HG03378 (cell line): ENCODE data around the gene APBA2.

Source experiments
- ATAC-seq: cut with Tn5 transposase; IDR thresholded peaks from one replicate; pipeline ENCODE4 v1.9.1; 2021; ENCODE audit warnings: mild to moderate bottlenecking, moderate library complexity; ENCODE audit not compliant: unreplicated experiment

APBA2 gene

DNA sequence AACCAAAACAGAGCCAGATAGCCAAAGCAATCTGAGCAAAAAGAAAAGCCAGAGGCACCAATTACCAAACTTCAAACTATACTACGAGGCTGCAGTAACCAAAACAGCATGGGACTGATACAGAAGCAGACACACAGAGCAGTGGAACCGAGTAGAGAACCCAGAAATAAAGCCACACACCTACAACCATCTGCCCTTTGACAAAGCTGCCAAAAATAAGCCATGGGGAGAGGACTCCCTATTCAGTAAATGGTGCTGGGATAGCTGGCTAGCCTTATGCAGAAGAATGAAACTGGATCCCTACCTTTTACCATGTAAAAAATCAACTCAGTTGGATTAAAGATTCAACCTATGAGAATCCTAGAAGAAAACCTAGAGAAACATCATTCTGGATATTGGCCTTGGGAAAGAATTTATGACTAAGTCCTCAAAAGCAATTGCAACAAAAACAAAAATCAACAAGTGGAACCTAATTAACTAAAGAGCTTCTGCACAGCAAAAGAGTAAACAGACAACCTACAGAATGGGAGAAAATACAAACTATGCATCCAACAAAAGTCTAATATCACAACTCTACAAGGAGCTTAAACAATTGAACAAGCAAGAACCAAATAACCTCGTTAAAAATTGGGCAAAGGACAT is 95.1 kb downstream of the APBA2 start:
- ATAC-seq, result no peak

DNA sequence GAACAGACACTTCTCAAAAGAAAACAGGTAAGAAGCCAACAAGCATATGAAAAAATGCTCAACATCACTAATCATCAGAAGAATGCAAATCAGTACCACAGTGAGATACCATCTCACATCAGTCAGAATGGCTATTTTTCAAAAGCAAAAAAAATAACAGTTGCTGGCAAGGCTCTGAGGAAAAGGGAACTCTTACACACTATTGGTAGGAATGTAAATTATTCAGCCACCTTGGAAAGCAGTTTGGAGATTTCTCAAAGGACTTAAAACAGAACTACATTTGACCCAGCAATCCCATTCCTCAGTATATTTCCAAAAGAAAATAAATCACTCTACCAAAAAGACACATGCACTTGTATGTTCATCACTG is 95.6 kb downstream of the APBA2 start:
- ATAC-seq, result no peak

DNA sequence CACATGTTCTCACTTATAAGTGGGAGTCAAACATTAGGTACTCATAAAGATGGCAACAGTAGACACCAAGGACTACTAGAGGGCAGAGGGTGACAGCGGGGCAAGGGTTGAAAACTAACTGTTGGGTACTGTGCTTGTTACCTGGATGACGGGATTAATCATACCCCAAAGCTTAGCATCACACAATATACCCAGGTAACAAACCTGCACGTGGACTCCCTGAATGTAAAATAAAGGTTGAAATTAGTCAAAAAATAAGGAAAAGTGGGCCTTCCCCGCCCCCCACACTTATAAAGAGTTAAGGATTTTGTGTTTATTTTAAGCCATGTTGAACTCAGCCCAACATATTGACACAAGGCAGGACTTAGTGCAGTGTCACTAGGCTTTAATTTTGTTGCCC is 96.1 kb downstream of the APBA2 start:
- ATAC-seq, result no peak

DNA sequence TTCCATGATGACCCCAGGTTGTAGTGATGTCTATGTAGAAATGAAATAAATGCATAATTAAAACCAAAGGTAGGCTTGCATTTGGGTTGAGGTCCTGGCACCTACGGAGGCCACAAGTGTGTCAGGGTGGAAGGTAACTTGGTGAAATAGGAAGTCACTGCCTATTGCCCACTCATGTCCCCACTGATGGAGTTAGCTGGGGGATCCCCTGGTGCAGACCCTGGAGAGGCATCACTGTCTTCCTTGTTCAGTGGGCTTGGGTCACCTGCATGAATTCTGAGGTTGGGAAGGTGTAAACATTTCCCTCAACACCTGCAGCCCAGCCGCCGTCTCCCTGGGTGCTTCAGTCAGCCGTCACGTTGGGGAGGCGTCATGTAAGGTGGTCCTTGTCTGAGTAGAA is 97.1 kb downstream of the APBA2 start:
- ATAC-seq, result no peak

DNA sequence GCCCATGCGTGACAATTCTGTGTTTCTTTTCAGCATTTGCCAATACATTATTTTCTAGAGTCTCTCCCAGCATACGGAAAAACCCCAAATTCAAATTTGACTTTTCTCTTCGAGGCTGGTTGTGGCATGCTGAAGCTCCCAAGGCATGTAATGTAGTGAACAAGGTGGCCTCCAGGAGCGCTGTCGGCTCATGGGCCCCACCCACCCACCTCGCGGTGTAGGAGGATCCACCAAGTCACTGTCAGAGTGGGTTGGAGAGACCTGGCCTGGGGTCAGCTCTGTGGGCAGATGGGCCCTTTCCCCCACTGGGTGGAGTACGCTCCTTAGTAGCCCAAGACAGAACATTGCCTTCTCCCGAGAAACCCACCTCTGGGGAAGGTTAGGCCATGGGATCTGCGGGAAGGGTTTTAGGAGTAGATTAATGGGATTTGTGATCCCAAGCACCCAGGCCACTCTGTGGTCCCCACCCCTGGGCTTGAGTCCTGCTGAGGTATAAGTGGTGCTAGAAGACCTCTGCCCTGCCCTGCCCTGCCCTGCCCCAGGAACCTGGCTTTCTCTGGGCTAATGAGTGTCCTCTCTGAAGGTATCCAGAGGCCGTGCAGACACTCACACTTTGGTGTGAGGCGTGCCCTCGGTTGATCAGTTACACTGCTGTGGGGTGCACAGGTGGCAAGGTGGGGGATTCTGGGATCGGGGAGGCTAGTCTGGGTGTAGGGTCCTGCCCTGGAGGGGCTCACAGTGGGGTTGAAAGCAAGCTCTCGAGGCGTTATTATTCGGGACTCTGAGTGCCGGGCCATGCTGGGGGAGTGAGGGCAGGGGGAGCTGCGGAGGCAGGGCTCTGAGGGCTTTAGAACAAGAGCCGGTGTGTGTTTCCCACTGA is 97.9 kb downstream of the APBA2 start:
- ATAC-seq, result no peak

DNA sequence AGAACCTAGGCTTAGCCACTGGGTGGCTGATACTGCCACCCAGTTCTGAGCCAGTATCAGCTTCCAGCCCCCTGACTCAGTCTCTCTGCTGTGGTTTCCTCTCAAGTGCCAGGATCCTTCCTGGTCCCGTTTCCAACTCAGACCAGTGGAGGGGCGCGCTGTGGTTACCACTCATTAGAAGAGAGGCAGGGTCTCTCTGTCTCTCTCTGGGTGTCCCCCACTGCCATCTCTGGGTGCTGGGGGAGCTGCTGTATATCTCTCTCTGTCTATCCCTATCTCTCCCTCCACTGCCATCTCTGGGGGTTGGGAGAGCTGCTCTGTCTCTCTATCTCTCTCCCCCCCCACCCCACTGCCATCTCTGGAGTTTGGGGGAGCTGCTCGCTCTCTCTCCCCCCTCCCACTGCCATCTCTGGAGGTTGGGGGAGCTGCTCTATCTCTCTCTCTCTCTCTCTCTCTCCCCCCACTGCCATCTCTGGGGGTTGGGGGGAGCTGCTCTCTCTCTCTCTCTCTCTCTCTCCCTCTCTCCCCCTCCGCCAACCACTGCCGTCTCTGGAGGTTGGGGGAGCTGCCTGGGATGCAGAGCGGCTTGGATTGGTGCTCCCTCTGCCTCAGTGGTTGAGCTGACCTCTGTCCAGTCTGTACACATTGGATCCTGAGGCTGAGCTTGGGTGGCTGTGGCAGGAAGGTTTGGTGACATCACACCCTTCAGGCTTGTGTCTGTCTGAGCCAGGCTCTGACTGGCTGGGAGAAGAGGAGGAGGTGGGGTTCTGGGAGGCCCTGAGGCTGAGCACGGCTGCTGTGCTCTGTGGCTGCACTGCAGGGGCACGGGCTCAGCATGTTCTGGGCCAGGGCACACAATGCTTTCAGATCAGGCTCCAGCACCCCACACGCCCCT is 98.9 kb downstream of the APBA2 start:
- no peak for ATAC-seq

DNA sequence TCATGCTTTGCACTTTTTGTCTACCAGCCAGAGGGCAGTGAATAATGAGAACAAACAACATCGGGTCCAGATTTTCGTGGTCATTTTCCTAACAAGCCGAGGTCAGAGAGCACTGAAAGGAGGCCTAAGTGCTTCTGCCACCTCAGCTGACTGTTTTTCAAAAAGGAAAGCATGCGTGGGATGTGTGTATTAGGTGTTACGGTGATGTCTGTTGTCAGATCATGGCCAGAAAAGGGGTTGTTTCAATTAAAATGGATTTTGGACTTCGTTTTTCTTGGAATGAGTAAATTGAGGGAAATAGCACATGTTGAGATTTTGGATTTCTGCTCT is 99.5 kb downstream of the APBA2 start:
- no peak for ATAC-seq

DNA sequence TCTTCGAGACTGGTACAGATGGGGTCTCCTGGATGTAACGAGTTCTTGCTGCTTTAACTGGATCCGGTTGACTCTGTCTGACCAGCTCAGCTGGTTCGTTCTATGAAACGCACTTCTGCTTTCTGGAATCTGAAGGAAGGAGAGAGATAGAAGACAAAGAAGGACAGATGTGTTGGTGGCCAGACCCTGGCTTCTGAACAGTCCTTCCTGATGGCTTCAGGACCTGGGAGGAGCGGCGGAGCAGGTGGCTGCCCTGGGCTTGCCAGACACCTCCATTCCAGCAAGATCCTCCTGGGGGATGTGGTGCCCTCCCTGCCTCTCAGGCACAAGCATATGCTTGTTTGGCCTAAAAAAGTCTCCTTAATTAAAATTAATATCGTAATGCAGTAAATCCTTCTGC is 99.9 kb downstream of the APBA2 start:
- no peak for ATAC-seq

DNA sequence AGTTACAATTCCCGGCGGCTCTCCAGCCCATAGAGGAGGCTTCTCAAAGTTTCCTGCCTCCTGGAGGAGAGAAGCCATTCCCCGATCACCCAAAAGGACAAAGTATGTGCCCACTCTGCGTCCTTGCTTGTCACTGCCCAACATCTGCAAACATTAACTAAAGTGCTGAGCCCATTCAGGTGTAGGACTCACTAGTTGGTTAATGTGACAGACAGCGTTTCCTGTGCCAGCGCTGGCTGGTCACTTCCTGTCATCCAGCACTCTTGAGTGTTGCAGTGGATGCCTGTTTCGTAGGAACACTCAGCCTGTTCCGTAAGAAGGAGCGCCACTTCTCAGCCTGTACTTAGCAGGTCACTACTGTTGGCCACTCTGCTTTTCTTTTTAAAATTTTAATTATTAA is 100.3 kb downstream of the APBA2 start:
- ATAC-seq, result no peak

DNA sequence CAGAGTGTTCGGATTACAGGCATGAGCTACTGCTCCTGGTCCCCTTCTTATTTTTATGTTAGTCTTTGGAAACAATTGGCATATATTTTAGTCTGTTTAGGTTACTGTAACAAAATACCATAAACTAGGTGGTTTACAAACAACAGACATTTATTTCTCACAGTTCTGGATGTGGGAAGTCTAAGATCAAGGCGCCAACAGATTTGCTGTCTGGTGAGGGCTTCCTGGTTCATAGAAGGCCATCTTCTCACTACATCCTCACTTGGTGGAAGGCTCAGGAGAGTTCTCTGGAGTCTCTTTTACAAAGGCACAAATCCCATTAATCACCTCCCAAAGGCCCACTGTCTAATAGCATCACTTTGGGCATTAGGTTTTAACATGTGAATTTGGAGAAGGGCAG is 101.0 kb downstream of the APBA2 start:
- ATAC-seq, result no peak

DNA sequence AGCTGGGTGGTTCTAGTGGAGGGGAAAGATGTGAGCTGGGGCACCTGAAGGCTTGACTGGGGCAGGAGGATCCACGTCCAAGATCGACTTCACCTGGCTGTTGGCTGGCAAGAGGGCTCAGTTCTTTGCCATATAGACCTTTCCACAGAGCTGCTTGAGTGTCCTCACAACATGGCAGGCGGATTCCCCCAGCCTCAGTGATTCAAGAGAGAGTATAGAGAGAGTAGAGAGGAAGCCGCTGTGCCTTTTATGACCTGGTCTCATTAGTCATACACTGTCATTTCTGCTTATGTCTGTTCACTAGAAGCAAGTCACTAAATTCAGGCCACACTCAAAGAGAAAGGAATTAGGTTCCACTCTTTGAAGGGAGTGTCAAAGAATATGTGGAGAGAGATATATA is 101.6 kb downstream of the APBA2 start:
- ATAC-seq, result no peak

DNA sequence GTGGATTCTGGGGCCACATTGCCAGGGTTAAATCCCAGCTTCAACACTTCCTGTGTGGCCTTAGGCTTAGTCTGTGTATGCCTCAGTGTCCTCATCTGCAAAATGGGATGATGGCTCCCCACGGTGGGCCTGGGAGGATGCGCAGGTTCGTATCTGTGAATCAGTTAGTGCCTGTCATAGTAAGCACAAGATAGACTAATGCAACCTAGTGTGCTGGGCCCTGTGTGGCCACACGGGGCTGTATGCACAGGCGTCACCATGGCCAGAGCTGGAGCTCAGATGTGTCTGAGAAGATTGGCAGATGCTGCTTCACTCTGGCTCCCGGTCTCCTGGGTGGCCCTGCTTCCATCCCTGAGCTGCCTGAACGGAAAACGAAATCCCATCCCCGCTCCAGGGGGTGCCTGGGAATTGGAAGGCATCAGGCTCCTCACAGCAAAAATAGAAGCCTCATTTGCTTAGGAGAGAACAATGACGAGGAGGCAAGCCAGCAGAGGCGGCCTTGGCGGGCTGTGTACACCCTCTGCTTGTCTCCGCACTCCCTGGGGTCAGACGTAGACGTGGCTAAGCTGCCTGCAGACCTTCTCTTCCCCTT is 103.6 kb downstream of the APBA2 start:
- no peak for ATAC-seq

DNA sequence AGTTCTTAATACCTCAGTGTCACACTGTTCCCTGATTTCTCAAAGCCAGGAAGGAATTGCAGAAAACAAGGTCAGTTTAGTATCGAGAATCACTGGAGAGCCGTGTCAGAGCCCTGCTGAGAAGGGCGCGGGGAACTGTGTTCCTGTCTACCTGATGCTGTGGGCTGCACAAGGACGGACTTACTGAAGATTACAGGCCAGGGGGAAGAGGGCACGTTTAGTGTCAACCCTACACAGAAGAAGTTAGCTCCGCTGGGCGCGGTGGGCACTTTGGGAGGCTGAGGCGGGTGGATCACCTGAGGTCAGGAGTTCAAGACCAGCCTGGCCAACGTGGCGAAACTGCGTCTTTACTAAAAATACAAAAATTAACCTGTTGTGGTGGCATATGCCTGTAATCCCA is 104.1 kb downstream of the APBA2 start:
- ATAC-seq, result no peak

DNA sequence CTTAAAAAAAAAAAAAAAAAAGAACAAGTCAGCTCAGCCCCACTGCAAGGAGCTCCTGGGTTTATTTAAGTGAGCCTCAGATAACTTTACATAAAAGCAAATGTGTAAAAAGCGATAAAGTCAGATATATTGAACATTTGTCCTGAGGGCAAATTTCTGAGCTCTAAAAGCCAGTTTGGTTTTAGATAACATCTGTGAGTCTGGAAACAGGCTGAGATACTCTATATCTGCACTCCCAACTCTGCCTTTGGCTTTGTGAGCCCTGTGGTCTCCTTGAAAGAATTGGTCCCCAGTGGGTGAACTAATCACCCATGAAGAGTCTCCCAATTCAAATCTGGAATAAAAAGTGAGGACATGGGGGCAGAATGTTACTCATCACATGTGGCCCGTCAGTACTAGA is 104.6 kb downstream of the APBA2 start:
- ATAC-seq, result no peak

DNA sequence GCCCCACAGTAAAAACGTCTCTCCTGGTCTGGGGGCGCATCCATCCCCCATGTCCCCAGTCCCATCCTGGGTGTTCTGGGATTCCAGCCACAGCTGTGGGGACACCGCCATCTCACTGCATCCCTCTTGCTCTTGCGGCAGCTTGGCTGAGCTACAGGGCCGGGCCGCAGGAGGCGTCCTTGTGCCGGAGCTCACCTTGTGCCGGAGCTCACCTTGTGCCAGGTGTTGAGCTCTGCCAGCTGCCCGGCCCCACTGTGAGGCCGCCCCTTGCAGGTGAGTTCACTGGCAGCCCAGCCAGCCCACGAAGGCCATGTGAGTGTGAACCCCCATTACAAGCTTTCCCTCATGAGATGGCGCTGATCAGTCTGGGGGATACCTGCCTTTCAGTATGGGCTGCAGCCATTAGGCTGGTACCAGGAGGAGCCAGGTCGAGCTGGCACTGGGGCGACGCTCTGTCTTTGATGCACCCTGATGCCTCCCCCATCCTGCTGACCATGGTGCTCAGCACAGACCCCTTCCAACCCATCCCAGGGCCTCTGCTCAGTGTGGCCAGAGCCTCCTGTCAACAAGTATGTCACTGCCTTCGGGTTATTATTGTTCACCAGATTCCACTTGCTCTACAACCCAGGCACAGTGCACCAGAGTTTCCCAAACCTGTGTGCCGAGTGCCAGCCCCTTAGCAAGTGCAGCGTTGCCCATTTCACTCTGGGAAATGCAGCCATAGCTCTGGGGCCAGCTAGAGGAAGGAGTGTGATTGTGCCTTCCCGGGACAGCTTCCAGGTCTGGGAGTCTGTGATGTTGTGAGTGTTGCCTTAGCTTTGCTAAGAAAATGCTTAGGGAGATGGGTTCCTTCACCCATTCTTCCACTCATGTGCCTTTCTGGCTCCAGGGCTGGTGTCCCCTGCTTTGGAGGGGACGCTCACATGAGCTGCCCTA is 105.7 kb downstream of the APBA2 start:
- ATAC-seq, result no peak

DNA sequence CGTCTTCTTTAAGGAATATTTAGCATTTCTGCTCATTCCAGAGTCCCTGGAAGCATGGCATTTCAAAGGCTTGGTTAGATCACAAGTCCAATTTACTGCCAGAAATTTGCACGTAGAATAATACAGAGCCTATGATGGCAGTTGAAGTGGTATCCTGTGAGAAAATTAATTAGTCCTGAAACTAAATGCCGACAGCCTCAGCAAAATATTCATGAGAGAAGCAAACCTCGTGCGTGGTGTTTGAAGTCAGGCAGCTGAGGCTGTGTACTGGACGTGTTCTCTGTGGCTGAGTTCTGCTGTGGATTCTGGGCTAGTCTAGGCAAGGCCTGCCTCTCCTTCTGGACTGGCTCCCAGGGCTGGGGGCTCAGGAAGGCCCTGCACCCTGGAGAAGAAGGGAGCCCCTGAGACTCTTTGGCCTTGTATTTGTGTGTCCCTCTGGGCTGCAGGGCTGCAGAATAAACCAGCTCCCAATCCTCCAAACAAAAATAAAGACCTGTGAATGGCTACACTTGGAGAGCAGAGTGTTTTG is 106.6 kb downstream of the APBA2 start:
- no peak for ATAC-seq

DNA sequence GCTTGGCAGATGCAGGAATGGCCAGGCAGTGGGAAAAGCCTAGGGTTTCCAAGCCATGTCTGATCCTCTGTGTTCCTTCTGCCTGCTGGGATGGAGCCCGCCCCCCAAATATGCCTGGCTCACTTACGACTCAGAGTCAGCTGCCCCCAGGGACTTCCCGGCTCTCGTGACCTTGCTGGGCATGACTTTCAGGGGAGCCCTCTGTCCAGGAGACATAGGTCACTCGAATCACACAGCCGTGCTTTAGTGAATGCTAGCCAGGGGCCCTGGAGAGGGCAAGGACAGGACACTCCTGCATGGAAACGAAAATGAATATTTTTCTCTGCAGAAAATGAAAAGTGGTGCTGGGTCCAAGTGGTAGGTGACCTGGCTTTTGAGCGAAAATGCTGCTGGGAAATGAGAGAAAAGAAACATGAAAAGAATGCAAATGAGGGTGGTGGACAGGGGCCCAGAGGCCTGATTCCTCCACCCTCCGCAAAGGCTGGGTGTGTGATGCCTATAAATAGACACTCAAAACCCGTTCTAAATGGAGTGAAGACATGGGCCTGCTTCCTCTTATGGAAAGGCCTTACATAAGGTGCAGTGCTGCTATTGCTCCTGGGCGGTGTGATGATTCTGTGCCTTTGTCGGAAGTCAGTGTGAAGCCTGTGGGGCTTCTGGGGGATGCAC is 107.4 kb downstream of the APBA2 start:
- ATAC-seq, result no peak

DNA sequence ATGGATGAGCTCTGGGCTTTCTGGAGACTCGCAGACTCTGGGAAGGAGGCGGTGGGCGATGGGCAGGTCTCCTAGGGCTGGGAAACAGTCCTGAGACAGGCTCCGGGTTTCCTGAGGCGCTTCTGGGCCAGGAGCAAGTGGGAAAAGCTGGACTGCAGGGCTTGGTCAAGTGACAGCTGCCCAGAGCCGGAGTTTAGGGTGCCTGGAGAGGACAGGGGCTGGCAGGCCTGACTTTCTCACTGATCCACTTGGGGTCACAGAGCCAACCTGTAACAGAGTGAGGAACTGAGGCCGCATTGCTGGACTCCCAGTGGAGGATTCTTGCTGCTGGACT is 107.9 kb downstream of the APBA2 start:
- ATAC-seq, result no peak

DNA sequence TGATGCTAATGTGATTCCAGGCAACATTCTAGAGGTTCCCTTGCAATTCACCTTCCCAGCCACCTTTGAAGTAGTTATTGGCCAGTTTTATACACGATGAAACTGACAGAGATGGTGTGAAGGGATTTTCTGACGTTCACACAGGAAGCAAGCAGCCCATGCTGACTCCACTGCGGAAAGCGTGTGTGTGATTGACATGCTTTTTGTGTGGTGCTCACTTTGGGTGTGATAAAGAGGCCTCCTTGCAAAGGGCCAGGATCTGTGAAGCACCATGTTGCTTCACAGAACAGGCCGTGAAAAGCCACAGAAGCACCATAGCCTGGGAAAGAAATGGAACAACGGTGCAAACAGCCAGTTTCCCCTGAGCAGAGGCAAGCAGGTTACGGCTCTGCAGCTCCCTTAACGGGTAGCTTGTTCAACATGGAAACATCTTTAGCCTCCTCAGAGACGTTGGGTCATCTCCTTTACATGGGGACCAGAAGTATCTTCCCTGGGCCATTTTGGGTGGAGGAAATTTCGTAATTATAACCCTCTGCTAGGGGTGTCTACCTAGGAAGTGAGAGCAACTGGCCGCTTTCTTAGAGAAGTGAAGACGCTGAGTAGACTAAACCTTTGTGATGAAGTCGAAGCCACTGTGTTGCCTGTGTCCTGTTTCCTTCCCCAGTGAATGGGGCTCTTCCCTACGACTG is 108.5 kb downstream of the APBA2 start:
- ATAC-seq, result no peak
